ENCODE measurements around the gene RBPMS2.

Gene RBPMS2

GRCh38 chr15:64731805-64732151 is 43.6 kb downstream of the RBPMS2 start:
- WGBS, result 48% methylated on average over 3 of the region's 9 CpGs

GRCh38 chr15:64731012-64731804 is 44.2 kb downstream of the RBPMS2 start:
- Histone ChIP-seq H2AK5ac (ENCODE audit: low read length, severe bottlenecking) (no peak overlapping the region), H2BK5ac (ENCODE audit: low read depth, low read length, poor library complexity, severe bottlenecking) (no peak overlapping the region), H2AFZ (ENCODE audit: low read depth, low read length) (no peak overlapping the region), H3K9me3 (ENCODE audit: control insufficient read depth, low read length) (no peaks in the 10 kb centered on the region), H2BK120ac (ENCODE audit: low read depth, low read length) (no peak overlapping the region), H3K14ac (ENCODE audit: low read length in 2 of 2) (no peak overlapping the region), H4K91ac (ENCODE audit: low read length) (no peak overlapping the region), H3K27me3 (ENCODE audit: control insufficient read depth in 1 of 2, insufficient read depth in 1 of 2, low read length in 2 of 2) (peaks cover 0 to 6% of the 10 kb centered on the region in 2 experiments), H3K23ac (ENCODE audit: low read length in 2 of 2) (no peak overlapping the region), H3K27ac (ENCODE audit: low read length, poor library complexity, severe bottlenecking) (no peak overlapping the region), H2BK12ac (ENCODE audit: low read length in 2 of 2) (no peak overlapping the region), H3K79me1 (replicated peaks; ENCODE audit: low read length, poor library complexity, severe bottlenecking) (no peaks in the 10 kb centered on the region), H3K36me3 (ENCODE audit: control insufficient read depth in 1 of 2, insufficient read depth in 2 of 2, low read depth in 1 of 2, low read length in 2 of 2) (no peaks in the 10 kb centered on the region), H3K4me3 (ENCODE audit: insufficient read depth in 1 of 2, low read depth in 1 of 2, low read length in 2 of 2) (no peak overlapping the region), H3K18ac (ENCODE audit: low read depth in 1 of 2, low read length in 2 of 2) (no peak overlapping the region), H3K9ac (ENCODE audit: low read length) (no peak overlapping the region), H3K4me2 (ENCODE audit: low read length, poor library complexity, severe bottlenecking) (peak overlapping the region; percentile 3), H3K4ac (ENCODE audit: low read depth in 1 of 2, low read length in 2 of 2) (no peak overlapping the region), H2BK15ac (ENCODE audit: low read depth, poor library complexity, severe bottlenecking) (no peak overlapping the region), H3K4me1 (ENCODE audit: control insufficient read depth, insufficient read depth, low read depth, low read length) (peaks cover 2% of the 10 kb centered on the region), H4K8ac (ENCODE audit: low read length) (no peak overlapping the region)
- DNase-seq, result peak; percentile 68
- WGBS, result 37% methylated on average over 16 of the region's 16 CpGs

More at GRCh38 chr15:64731805-64732151, 43.6 kb downstream of the RBPMS2 start:
- Histone ChIP-seq H3K4ac (ENCODE audit: low read depth in 1 of 2, low read length in 2 of 2) (no peak overlapping the region), H3K18ac (ENCODE audit: low read depth in 1 of 2, low read length in 2 of 2) (no peak overlapping the region), H3K4me3 (ENCODE audit: insufficient read depth in 1 of 2, low read depth in 1 of 2, low read length in 2 of 2) (no peak overlapping the region), H2BK15ac (ENCODE audit: low read depth, poor library complexity, severe bottlenecking) (no peak overlapping the region), H3K27me3 (ENCODE audit: control insufficient read depth in 1 of 2, insufficient read depth in 1 of 2, low read length in 2 of 2) (peaks cover 0 to 6% of the 10 kb centered on the region in 2 experiments), H3K36me3 (ENCODE audit: control insufficient read depth in 1 of 2, insufficient read depth in 2 of 2, low read depth in 1 of 2, low read length in 2 of 2) (no peaks in the 10 kb centered on the region), H2BK5ac (ENCODE audit: low read depth, low read length, poor library complexity, severe bottlenecking) (no peak overlapping the region), H3K4me1 (ENCODE audit: control insufficient read depth, insufficient read depth, low read depth, low read length) (peaks cover 3% of the 10 kb centered on the region), H3K9me3 (ENCODE audit: control insufficient read depth, low read length) (no peaks in the 10 kb centered on the region), H2BK12ac (ENCODE audit: low read length in 2 of 2) (no peak overlapping the region), H2BK120ac (ENCODE audit: low read depth, low read length) (no peak overlapping the region), H3K4me2 (ENCODE audit: low read length, poor library complexity, severe bottlenecking) (no peak overlapping the region), H2AFZ (ENCODE audit: low read depth, low read length) (no peak overlapping the region), H2AK5ac (ENCODE audit: low read length, severe bottlenecking) (no peak overlapping the region), H3K14ac (ENCODE audit: low read length in 2 of 2) (no peak overlapping the region), H4K91ac (ENCODE audit: low read length) (no peak overlapping the region), H4K8ac (ENCODE audit: low read length) (no peak overlapping the region), H3K9ac (ENCODE audit: low read length) (no peak overlapping the region), H3K27ac (ENCODE audit: low read length, poor library complexity, severe bottlenecking) (no peak overlapping the region), H3K79me1 (replicated peaks; ENCODE audit: low read length, poor library complexity, severe bottlenecking) (no peaks in the 10 kb centered on the region), H3K23ac (ENCODE audit: low read length in 2 of 2) (no peak overlapping the region)
- no peak for DNase-seq

GRCh38 chr15:64730151-64730550 is 45.2 kb downstream of the RBPMS2 start:
- no peak overlapping the region for H2BK120ac ChIP-seq (ENCODE audit: low read depth, low read length)
- H3K9ac ChIP-seq (ENCODE audit: low read length), result no peak overlapping the region
- no peak for DNase-seq
- no peak overlapping the region for H2BK12ac ChIP-seq (ENCODE audit: low read length in 2 of 2)
- H4K8ac ChIP-seq (ENCODE audit: low read length), result no peak overlapping the region
- H3K23ac ChIP-seq (ENCODE audit: low read length in 2 of 2), result no peak overlapping the region
- no peak overlapping the region for H3K4me2 ChIP-seq (ENCODE audit: low read length, poor library complexity, severe bottlenecking)
- no peak overlapping the region for H2BK5ac ChIP-seq (ENCODE audit: low read depth, low read length, poor library complexity, severe bottlenecking)
- no peak overlapping the region for H3K14ac ChIP-seq (ENCODE audit: low read length in 2 of 2)
- no peak overlapping the region for H4K91ac ChIP-seq (ENCODE audit: low read length)
- H3K79me1 ChIP-seq (replicated peaks; ENCODE audit: low read length, poor library complexity, severe bottlenecking), result no peaks in the 10 kb centered on the region
- no peaks in the 10 kb centered on the region for H3K36me3 ChIP-seq (ENCODE audit: control insufficient read depth in 1 of 2, insufficient read depth in 2 of 2, low read depth in 1 of 2, low read length in 2 of 2)
- H3K4ac ChIP-seq (ENCODE audit: low read depth in 1 of 2, low read length in 2 of 2), result no peak overlapping the region
- H3K18ac ChIP-seq (ENCODE audit: low read depth in 1 of 2, low read length in 2 of 2), result no peak overlapping the region
- peaks cover 0 to 6% of the 10 kb centered on the region in 2 experiments for H3K27me3 ChIP-seq (ENCODE audit: control insufficient read depth in 1 of 2, insufficient read depth in 1 of 2, low read length in 2 of 2)
- H3K4me1 ChIP-seq (ENCODE audit: control insufficient read depth, insufficient read depth, low read depth, low read length), result no peaks in the 10 kb centered on the region
- H3K27ac ChIP-seq (ENCODE audit: low read length, poor library complexity, severe bottlenecking), result no peak overlapping the region
- H2BK15ac ChIP-seq (ENCODE audit: low read depth, poor library complexity, severe bottlenecking), result no peak overlapping the region
- H3K4me3 ChIP-seq (ENCODE audit: insufficient read depth in 1 of 2, low read depth in 1 of 2, low read length in 2 of 2), result no peak overlapping the region
- no peaks in the 10 kb centered on the region for H3K9me3 ChIP-seq (ENCODE audit: control insufficient read depth, low read length)
- H2AFZ ChIP-seq (ENCODE audit: low read depth, low read length), result no peak overlapping the region
- 86% methylated on average over 5 of the region's 5 CpGs for WGBS
- no peak overlapping the region for H2AK5ac ChIP-seq (ENCODE audit: low read length, severe bottlenecking)

- Histone ChIP-seq H3K79me1 (replicated peaks; ENCODE audit: low read length, poor library complexity, severe bottlenecking) (no peaks in the 10 kb centered on the region), H2AFZ (ENCODE audit: low read depth, low read length) (no peak overlapping the region), H3K9ac (ENCODE audit: low read length) (no peak overlapping the region), H3K4me2 (ENCODE audit: low read length, poor library complexity, severe bottlenecking) (no peak overlapping the region), H3K27me3 (ENCODE audit: control insufficient read depth in 1 of 2, insufficient read depth in 1 of 2, low read length in 2 of 2) (no peaks in the 10 kb centered on the region), H3K14ac (ENCODE audit: low read length in 2 of 2) (no peak overlapping the region), H4K8ac (ENCODE audit: low read length) (no peak overlapping the region), H4K91ac (ENCODE audit: low read length) (no peak overlapping the region), H3K36me3 (ENCODE audit: control insufficient read depth in 1 of 2, insufficient read depth in 2 of 2, low read depth in 1 of 2, low read length in 2 of 2) (no peaks in the 10 kb centered on the region), H2BK12ac (ENCODE audit: low read length in 2 of 2) (no peak overlapping the region), H2BK120ac (ENCODE audit: low read depth, low read length) (no peak overlapping the region), H3K9me3 (ENCODE audit: control insufficient read depth, low read length) (no peaks in the 10 kb centered on the region), H3K4me1 (ENCODE audit: control insufficient read depth, insufficient read depth, low read depth, low read length) (no peaks in the 10 kb centered on the region), H2BK15ac (ENCODE audit: low read depth, poor library complexity, severe bottlenecking) (no peak overlapping the region), H3K4me3 (ENCODE audit: insufficient read depth in 1 of 2, low read depth in 1 of 2, low read length in 2 of 2) (no peak overlapping the region), H3K4ac (ENCODE audit: low read depth in 1 of 2, low read length in 2 of 2) (no peak overlapping the region), H3K27ac (ENCODE audit: low read length, poor library complexity, severe bottlenecking) (no peak overlapping the region), H3K23ac (ENCODE audit: low read length in 2 of 2) (no peak overlapping the region), H2AK5ac (ENCODE audit: low read length, severe bottlenecking) (no peak overlapping the region), H2BK5ac (ENCODE audit: low read depth, low read length, poor library complexity, severe bottlenecking) (no peak overlapping the region), H3K18ac (ENCODE audit: low read depth in 1 of 2, low read length in 2 of 2) (no peak overlapping the region)
- WGBS, result 98% methylated on average over 3 of the region's 3 CpGs
- no peak for DNase-seq
Observed at GRCh38 chr15:64720188-64720587, 55.2 kb downstream of the RBPMS2 start.

All from mesenchymal stem cell (in vitro differentiated cells and primary cell).